VCaP (cell line): ENCODE measurements around the gene LENG8.

Experiments used
- H3K27ac ChIP-seq: fragments of 450-650 bp; 2 replicates; pipeline ENCODE4 v1.5.1; 2017
- TF ChIP-seq, protein P1 (sequence below): fragments of 450-650 bp; conservative IDR thresholded peaks from 2 replicates; pipeline ENCODE4 v1.5.1; 2017; ENCODE audit warnings: mild to moderate bottlenecking, moderate library complexity

Gene LENG8

DNA sequence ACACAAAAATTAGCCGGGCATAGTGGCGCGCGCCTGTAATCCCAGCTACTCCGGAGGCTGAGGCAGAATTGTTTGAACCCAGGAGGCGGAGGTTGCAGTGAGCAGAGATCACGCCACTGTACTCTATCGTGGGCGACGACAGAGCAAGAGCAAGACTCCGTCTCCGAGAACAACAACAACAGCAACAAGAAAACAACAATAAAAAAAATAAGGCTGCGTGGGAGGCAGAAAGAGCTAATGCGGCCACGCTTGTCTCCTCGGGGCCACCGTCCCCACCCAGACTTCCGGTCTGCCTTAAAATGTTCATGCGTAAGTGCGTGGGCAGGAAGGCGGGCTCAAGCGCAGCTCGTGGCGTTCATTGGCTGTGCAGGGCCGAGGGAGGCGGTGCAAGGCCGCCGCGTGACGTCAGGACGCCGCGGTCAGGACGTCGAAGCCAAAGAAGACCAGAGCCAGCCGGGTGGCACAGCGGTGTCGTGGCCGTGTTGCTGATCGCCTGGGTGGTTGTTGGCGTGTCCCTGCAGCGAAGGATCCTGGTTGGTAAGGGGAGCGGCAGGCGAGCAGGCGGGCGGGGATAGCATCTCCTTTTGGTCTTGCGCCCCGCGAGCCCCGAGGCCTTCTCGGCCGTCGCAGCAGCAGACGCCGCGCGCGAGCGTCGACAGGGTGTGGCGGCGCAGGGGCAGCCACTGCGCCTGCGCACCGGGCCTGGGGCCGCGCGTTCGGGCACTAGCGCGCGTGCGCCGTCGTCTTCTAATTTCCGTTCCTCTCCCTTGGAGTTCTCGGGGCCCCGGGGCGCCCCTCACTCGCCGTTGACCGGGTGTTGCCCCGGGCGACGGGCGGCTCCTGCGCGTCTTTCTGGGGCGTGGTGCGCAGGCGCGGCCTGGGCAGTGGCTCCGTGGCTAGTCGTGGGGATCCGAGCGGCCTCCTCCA is at the start of gene LENG8:
Gene LENG8, plus strand, starts transcription at position 426 of the 927 bp plus-strand sequence. CDS start 2,146 bp downstream, outside the sequence.
- TF ChIP-seq, protein P1, sequence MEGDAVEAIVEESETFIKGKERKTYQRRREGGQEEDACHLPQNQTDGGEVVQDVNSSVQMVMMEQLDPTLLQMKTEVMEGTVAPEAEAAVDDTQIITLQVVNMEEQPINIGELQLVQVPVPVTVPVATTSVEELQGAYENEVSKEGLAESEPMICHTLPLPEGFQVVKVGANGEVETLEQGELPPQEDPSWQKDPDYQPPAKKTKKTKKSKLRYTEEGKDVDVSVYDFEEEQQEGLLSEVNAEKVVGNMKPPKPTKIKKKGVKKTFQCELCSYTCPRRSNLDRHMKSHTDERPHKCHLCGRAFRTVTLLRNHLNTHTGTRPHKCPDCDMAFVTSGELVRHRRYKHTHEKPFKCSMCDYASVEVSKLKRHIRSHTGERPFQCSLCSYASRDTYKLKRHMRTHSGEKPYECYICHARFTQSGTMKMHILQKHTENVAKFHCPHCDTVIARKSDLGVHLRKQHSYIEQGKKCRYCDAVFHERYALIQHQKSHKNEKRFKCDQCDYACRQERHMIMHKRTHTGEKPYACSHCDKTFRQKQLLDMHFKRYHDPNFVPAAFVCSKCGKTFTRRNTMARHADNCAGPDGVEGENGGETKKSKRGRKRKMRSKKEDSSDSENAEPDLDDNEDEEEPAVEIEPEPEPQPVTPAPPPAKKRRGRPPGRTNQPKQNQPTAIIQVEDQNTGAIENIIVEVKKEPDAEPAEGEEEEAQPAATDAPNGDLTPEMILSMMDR: no peak
- peak within 1 kb of the TSS; percentile 96 for H3K27ac ChIP-seq

DNA sequence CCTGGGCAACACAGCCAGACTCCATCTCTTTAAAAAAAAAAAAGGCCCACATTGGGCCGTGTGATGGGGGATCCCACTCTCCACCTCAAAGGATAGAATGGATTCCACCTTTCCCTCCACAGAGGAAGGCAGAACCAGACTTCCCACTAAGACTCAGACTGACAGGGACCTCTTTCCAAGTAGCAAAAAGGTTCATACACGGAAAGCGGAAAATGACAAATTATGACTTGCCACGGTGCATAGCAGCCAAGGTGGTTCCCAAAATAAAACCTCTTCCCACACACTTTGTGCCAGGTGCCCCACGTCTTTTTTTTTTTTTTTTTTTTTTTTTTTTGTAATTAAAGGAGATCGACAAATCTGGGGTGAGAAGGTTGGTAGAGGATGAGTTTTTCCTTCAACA is 48.1 kb upstream of the LENG8 start:
- TF ChIP-seq, protein P1: no peak
- H3K27ac ChIP-seq: no peak overlapping the region

DNA sequence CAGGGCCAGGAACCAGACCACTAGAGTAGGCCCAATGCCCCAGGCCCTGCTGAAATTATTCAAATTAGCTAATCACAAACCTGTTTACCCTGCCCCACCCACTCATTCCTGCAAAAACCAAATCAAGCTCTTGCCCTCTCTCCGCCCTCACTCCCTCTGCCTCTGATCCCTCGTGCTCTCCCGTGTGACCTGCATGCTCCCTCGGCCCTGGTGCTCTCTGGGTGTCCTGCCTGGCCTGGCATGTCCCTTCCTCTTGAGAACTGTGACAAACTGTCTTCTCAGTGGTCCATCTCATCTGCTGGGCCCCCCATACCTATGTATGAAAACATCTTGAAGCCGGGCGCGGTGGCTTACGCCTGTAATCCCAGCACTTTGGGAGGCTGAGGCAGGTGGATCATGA is 45.9 kb upstream of the LENG8 start:
- no peak overlapping the region for H3K27ac ChIP-seq
- TF ChIP-seq, protein P1: no peak

DNA sequence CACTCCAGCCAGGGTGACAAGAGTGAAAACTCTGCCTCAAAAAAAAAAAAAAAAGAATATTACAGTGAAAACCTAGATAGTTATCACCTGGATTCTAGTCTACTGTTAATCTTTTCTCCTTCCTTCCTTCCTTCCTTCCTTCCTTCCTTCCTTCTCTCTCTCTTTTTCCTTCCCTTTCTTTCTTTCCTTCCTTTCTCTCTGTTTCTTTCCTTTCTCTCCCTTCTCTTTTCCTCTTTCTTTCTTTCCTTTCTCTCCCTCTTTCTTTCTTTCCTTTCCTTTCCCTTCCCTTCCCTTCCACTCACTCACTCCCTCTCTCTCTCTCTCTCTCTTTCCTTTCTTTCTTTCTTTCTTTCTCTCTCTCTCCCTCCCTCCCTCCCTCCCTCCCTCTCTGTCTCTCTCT is 43.4 kb upstream of the LENG8 start:
- TF ChIP-seq, protein P1: no peak
- H3K27ac ChIP-seq: no peak overlapping the region

DNA sequence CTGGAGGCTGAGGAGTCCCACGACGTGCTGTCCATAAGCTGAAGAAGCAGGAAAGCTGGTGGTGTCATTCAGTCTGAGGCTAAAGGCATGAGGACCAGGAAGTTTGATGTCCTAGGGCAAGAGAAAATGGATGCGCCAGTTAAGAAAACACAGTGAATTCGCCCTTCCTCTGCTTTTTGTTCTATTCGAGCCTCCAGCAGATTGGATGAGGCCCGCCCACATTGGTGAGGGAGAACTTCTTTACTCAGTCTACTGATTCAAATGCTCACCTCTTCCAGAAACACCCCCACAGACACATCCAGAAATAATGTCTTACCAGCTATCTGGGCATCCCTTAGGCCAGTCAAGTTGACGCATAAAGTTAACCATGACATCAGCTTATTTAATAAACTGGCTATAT is 41.2 kb upstream of the LENG8 start:
- TF ChIP-seq, protein P1: no peak
- no peak overlapping the region for H3K27ac ChIP-seq

DNA sequence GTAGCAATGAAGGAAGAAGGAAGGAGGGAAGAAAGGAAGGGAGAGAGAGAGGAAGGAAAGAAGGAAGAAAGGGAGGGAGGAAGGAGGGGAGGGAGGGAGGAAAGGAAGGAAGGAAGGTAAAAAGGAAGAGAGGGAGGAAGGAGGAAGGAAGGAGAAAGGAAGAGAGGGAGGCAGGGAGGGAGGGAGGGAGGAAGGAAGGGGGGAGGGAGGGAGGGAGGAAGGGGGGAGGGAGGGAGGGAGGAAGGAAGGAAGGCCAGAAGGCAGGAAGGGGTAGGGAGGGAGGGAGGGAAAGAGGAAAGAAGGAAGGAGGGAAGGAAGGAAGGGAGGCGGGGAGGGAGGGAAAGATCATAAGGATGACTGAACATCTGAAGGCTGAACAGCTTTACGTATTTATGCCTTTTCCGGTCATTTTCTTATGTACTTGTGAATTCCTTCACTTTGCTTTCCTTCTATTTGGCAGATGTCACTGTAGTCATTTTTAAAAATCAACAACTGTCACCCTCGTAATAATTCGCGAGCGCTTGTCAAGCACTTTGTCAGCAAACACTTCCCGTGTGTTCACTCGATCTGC is 40.5 kb upstream of the LENG8 start:
- H3K27ac ChIP-seq: no peak overlapping the region
- TF ChIP-seq, protein P1: no peak

DNA sequence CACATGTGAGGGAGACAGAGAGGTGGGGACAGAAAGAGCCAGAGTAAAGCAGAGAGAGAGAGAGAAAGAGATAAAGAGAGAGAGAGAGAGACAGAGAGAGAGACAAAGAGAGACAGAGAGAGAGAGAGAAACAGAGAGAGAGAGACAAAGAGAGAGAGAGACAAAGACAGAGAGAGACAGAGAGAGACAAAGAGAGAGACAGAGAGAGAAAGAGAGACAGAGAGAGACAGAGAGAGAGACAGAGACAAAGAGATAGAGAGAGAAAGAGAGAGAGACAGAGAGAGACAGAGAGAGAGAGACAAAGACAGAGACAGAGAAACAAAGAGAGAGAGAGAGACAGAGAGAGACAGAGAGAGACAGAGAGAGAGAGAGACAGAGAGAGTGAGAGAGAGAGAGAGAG is 38.0 kb upstream of the LENG8 start:
- TF ChIP-seq, protein P1: no peak
- H3K27ac ChIP-seq: no peak overlapping the region
